HepG2 (cell line): Measurements from ENCODE around the gene GFAP. TPM values are rescaled to one million over a fixed set of nuclear protein-coding genes. Genes with fewer than 3 reads are reported as not detected.

Experiments used
- BORCS8-MEF2B ChIP-seq: sonication (generic); formaldehyde crosslinking; IDR thresholded peaks from 2 replicates; pipeline ENCODE4 v1.8.0; 2022; ENCODE audit warnings: mild to moderate bottlenecking, missing genetic modification reagents
- DMAP1 ChIP-seq: IDR thresholded peaks from 2 replicates; pipeline ENCODE4 v1.6.1; 2016
- KDM2A ChIP-seq: sonication (generic); formaldehyde crosslinking; IDR thresholded peaks from 2 replicates; pipeline ENCODE4 v1.4.0; 2020; ENCODE audit warnings: low read depth, missing genetic modification reagents, borderline replicate concordance
- NCOA5 ChIP-seq: sonication (generic); formaldehyde crosslinking; IDR thresholded peaks from 2 replicates; pipeline ENCODE4 v1.4.0; 2020; ENCODE audit warnings: missing genetic modification reagents
- NCOR1 ChIP-seq: fragments of 200-600 bp; sonication (generic); IDR thresholded peaks from 2 replicates; pipeline ENCODE4 v1.7.0; 2017; ENCODE audit warnings: antibody characterized with exemption, low read length, borderline replicate concordance
- RAD21 ChIP-seq: fragments of 450-650 bp; formaldehyde crosslinking; IDR thresholded peaks from 2 replicates; pipeline ENCODE4 v1.5.0; 2020; ENCODE audit warnings: mild to moderate bottlenecking
- SMC3 ChIP-seq: IDR thresholded peaks from 2 replicates; pipeline ENCODE4 v1.6.1; 2011; ENCODE audit warnings: low read length, improper control_type of control experiment
- SOX13 ChIP-seq, 3 experiments: fragments of 450-650 bp in 1 of 3; sonication (generic) in 1 of 3; formaldehyde crosslinking in 1 of 3; IDR thresholded peaks in 2 of 3; conservative IDR thresholded peaks in 1 of 3; 2 replicates each; pipeline versions ENCODE4 v1.5.0 to v1.6.1; 2016 to 2020; ENCODE audit warnings: antibody characterized with exemption in 1 of 3, mild to moderate bottlenecking in 1 of 3, missing compliant biosample characterization in 1 of 3, missing genetic modification reagents in 1 of 3, moderate library complexity in 1 of 3
- ZNF138 ChIP-seq: sonication (generic); formaldehyde crosslinking; IDR thresholded peaks from 2 replicates; pipeline ENCODE4 v1.5.0; 2020; ENCODE audit warnings: mild to moderate bottlenecking, low read depth, missing genetic modification reagents
- ZNF292 ChIP-seq: sonication (generic); formaldehyde crosslinking; IDR thresholded peaks from 2 replicates; pipeline ENCODE4 v1.8.1; 2022; ENCODE audit warnings: mild to moderate bottlenecking, low read depth, missing genetic modification reagents, borderline replicate concordance
- ZNF343 ChIP-seq: sonication (generic); formaldehyde crosslinking; IDR thresholded peaks from 2 replicates; pipeline ENCODE4 v1.4.0; 2020; ENCODE audit warnings: mild to moderate bottlenecking, missing genetic modification reagents
- ZNF547 ChIP-seq: sonication (generic); formaldehyde crosslinking; IDR thresholded peaks from 2 replicates; pipeline ENCODE4 v1.5.1; 2020; ENCODE audit warnings: mild to moderate bottlenecking, missing genetic modification reagents
- ZNF703 ChIP-seq: sonication (generic); formaldehyde crosslinking; IDR thresholded peaks from 2 replicates; pipeline ENCODE4 v1.5.1; 2020; ENCODE audit warnings: missing genetic modification reagents, mild to moderate bottlenecking, moderate library complexity, borderline replicate concordance
- ZNF737 ChIP-seq: sonication (generic); formaldehyde crosslinking; IDR thresholded peaks from 2 replicates; pipeline ENCODE4 v1.5.0; 2020; ENCODE audit warnings: missing genetic modification reagents, mild to moderate bottlenecking, borderline replicate concordance
- ZZZ3 ChIP-seq: sonication (generic); formaldehyde crosslinking; IDR thresholded peaks from 2 replicates; pipeline ENCODE4 v1.4.0; 2020; ENCODE audit warnings: missing genetic modification reagents, mild to moderate bottlenecking, borderline replicate concordance
- polyA plus RNA-seq, 8 experiments: library from polyadenylated mRNA; depleted of rRNA in 3 of 8; stranded (reverse) in 7 of 8; unstranded in 1 of 8; fragments of >200 nt; fragmentation: Illumina TruSeq in 4 of 8; extraction: Trizol in 4 of 8; gene quantifications; 2 replicates each; pipeline versions ENCODE4 v1.2.1 to v1.2.3, GENCODE V29; 2011 to 2016; ENCODE audit warnings: low read depth in 4 of 8, missing spikeins in 1 of 8, mixed read lengths in 1 of 8; ENCODE audit not compliant: insufficient read depth in 1 of 8
- total RNA-seq, 5 experiments: library from RNA; depleted of rRNA; stranded (reverse); fragments of >200 nt; fragmentation: Illumina TruSeq; extraction: Trizol; gene quantifications; 2 replicates each; pipeline ENCODE4 v1.2.3, GENCODE V29; 2016; ENCODE audit warnings: low read depth in 1 of 5
- TF ChIP-seq, protein P1 (sequence below), 2 experiments: sonication (generic) in 1 of 2; formaldehyde crosslinking in 1 of 2; IDR thresholded peaks; 2 replicates each; pipeline versions ENCODE4 v1.4.0 to v1.6.1; 2018 to 2020; ENCODE audit warnings: missing genetic modification reagents in 2 of 2, borderline replicate concordance in 1 of 2, low read depth in 1 of 2, mild to moderate bottlenecking in 1 of 2, missing biosample characterization in 1 of 2
- TF ChIP-seq, protein P2 (sequence below): sonication (generic); formaldehyde crosslinking; IDR thresholded peaks from 2 replicates; pipeline ENCODE4 v1.4.0; 2020; ENCODE audit warnings: low read depth, mild to moderate bottlenecking, missing genetic modification reagents
- TF ChIP-seq, protein P3 (sequence below): sonication (generic); formaldehyde crosslinking; conservative IDR thresholded peaks from 2 replicates; pipeline ENCODE4 v1.5.0; 2020; ENCODE audit warnings: missing genetic modification reagents
- TF ChIP-seq, protein P4 (sequence below): sonication (generic); formaldehyde crosslinking; conservative IDR thresholded peaks from 2 replicates; pipeline ENCODE4 v1.8.0; 2022; ENCODE audit warnings: mild to moderate bottlenecking, moderate library complexity, missing genetic modification reagents
- TF ChIP-seq, protein P5 (sequence below): sonication (generic); formaldehyde crosslinking; IDR thresholded peaks from 2 replicates; pipeline ENCODE4 v1.4.0; 2020; ENCODE audit warnings: mild to moderate bottlenecking, missing genetic modification reagents

GFAP gene
- total and polyA plus RNA-seq, 2 of the 13 experiments (the other 11 are each of a cell fraction or from before 2014, with no cell fraction given) = 0.11 to 0.29 TPM

DNA sequence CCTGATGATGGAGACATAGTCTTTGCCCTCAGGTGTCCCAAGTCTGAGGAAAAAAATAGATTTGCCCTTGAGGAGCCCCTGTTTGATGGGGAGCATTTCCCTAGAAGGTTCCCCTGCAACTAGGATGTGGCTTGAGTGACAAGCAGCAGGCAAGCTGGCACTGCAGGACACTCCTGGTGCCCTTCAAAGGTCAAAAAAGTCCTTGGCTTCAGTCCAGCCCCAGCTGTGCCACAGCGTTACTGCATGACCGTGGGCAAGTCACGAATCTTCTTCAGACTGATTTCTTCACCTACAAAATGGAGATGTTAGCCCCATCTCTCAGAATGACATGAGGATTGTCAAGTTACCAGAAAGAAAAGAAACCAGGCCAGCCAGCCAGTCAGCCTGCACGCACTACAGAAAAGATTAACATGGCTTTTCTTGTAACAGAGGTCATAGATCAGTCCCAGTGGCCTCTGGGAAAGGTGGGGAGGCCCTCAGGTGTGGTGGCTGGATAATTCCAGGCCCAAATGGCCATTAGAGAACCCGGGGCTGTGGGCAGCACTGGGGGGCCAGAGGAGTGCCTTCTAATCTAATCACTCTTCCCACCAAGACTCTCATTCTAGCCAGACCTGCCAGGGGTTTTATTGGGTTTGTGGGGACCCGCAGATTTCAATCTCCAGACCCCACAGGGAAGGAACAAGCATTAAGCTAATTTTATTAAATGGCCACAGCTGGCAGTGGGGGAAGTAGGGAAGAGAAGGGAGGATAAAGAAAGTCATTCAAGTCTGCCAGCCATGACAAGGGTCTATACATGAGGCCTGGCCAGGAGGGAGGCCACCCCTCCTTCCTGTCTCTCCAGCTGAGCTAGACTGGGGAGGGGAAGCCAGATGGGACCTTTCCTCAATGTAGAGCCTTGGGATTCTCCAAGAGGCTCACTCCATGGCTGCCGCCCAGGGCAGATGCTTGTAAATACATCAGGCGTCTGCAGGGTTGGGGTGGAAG is 42.0 kb upstream of the GFAP start (continued):
- TF ChIP-seq RAD21 (CRISPR knock-in tag) (no peak), KDM2A (CRISPR knock-in tag) (no peak), ZNF138 (CRISPR knock-in tag) (no peak), ZZZ3 (CRISPR knock-in tag) (no peak), ZNF547 (CRISPR knock-in tag) (no peak), ZNF292 (CRISPR knock-in tag) (peak; percentile 32; the same call in 1 of the 2 replicates), NCOR1 (no peak), SOX13 (IDR thresholded peaks at IDR 0.05) (no peak), SOX13 (CRISPR knock-in tag; conservative IDR thresholded peaks at IDR 0.05 in 1 of 2, IDR thresholded peaks at IDR 0.05 in 1 of 2) (no peak), SMC3 (no peak), ZNF737 (CRISPR knock-in tag) (no peak), BORCS8-MEF2B (CRISPR knock-in tag) (no peak), ZNF703 (CRISPR knock-in tag) (no peak), DMAP1 (CRISPR knock-in tag) (0 out of 2 replicates have a peak, but pooled peaks have one; percentile 41), ZNF343 (no peak), NCOA5 (CRISPR knock-in tag) (no peak)
- TF ChIP-seq, protein P1, sequence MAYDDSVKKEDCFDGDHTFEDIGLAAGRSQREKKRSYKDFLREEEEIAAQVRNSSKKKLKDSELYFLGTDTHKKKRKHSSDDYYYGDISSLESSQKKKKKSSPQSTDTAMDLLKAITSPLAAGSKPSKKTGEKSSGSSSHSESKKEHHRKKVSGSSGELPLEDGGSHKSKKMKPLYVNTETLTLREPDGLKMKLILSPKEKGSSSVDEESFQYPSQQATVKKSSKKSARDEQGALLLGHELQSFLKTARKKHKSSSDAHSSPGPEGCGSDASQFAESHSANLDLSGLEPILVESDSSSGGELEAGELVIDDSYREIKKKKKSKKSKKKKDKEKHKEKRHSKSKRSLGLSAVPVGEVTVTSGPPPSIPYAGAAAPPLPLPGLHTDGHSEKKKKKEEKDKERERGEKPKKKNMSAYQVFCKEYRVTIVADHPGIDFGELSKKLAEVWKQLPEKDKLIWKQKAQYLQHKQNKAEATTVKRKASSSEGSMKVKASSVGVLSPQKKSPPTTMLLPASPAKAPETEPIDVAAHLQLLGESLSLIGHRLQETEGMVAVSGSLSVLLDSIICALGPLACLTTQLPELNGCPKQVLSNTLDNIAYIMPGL (CRISPR knock-in tag; IDR thresholded peaks at IDR 0.05; ENCODE audit: borderline replicate concordance in 1 of 2, low read depth in 1 of 2) = no peak
- TF ChIP-seq, protein P2, sequence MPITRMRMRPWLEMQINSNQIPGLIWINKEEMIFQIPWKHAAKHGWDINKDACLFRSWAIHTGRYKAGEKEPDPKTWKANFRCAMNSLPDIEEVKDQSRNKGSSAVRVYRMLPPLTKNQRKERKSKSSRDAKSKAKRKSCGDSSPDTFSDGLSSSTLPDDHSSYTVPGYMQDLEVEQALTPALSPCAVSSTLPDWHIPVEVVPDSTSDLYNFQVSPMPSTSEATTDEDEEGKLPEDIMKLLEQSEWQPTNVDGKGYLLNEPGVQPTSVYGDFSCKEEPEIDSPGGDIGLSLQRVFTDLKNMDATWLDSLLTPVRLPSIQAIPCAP (CRISPR knock-in tag) = no peak
- TF ChIP-seq, protein P3, sequence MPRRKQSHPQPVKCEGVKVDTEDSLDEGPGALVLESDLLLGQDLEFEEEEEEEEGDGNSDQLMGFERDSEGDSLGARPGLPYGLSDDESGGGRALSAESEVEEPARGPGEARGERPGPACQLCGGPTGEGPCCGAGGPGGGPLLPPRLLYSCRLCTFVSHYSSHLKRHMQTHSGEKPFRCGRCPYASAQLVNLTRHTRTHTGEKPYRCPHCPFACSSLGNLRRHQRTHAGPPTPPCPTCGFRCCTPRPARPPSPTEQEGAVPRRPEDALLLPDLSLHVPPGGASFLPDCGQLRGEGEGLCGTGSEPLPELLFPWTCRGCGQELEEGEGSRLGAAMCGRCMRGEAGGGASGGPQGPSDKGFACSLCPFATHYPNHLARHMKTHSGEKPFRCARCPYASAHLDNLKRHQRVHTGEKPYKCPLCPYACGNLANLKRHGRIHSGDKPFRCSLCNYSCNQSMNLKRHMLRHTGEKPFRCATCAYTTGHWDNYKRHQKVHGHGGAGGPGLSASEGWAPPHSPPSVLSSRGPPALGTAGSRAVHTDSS (CRISPR knock-in tag) = no peak
- TF ChIP-seq, protein P4, sequence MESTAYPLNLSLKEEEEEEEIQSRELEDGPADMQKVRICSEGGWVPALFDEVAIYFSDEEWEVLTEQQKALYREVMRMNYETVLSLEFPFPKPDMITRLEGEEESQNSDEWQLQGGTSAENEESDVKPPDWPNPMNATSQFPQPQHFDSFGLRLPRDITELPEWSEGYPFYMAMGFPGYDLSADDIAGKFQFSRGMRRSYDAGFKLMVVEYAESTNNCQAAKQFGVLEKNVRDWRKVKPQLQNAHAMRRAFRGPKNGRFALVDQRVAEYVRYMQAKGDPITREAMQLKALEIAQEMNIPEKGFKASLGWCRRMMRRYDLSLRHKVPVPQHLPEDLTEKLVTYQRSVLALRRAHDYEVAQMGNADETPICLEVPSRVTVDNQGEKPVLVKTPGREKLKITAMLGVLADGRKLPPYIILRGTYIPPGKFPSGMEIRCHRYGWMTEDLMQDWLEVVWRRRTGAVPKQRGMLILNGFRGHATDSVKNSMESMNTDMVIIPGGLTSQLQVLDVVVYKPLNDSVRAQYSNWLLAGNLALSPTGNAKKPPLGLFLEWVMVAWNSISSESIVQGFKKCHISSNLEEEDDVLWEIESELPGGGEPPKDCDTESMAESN = no peak
- TF ChIP-seq, protein P5, sequence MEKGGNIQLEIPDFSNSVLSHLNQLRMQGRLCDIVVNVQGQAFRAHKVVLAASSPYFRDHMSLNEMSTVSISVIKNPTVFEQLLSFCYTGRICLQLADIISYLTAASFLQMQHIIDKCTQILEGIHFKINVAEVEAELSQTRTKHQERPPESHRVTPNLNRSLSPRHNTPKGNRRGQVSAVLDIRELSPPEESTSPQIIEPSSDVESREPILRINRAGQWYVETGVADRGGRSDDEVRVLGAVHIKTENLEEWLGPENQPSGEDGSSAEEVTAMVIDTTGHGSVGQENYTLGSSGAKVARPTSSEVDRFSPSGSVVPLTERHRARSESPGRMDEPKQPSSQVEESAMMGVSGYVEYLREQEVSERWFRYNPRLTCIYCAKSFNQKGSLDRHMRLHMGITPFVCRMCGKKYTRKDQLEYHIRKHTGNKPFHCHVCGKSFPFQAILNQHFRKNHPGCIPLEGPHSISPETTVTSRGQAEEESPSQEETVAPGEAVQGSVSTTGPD (CRISPR knock-in tag) = no peak
